HepG2 (cell line): ENCODE measurements around the gene PLEKHB1. TPM values are rescaled to one million over a fixed set of nuclear protein-coding genes. Genes with fewer than 3 reads are reported as not detected.

Experiments used
- E2F1 ChIP-seq: sonication (generic); formaldehyde crosslinking; IDR thresholded peaks from 2 replicates; pipeline ENCODE4 v1.5.0; 2020; ENCODE audit warnings: missing genetic modification reagents
- EED ChIP-seq: sonication (generic); formaldehyde crosslinking; IDR thresholded peaks from 2 replicates; pipeline ENCODE4 v1.5.0; 2020; ENCODE audit warnings: mild to moderate bottlenecking, missing genetic modification reagents
- PHB2 ChIP-seq: fragments of 450-650 bp; IDR thresholded peaks from 2 replicates; pipeline ENCODE4 v1.6.1; 2018; ENCODE audit not compliant: partially characterized antibody
- RFXAP ChIP-seq: sonication (generic); formaldehyde crosslinking; IDR thresholded peaks from 2 replicates; pipeline ENCODE4 v1.4.0; 2020; ENCODE audit warnings: missing genetic modification reagents, borderline replicate concordance
- SOX13 ChIP-seq, 3 experiments: fragments of 450-650 bp in 1 of 3; sonication (generic) in 1 of 3; formaldehyde crosslinking in 1 of 3; IDR thresholded peaks in 2 of 3; conservative IDR thresholded peaks in 1 of 3; 2 replicates each; pipeline versions ENCODE4 v1.5.0 to v1.6.1; 2016 to 2020; ENCODE audit warnings: antibody characterized with exemption in 1 of 3, mild to moderate bottlenecking in 1 of 3, missing compliant biosample characterization in 1 of 3, missing genetic modification reagents in 1 of 3, moderate library complexity in 1 of 3
- SP1 ChIP-seq, 2 experiments: fragments of 450-650 bp in 1 of 2; sonication (generic) in 1 of 2; formaldehyde crosslinking in 1 of 2; IDR thresholded peaks; 2 replicates each; pipeline versions ENCODE4 v1.4.0 to v1.6.1; 2016 to 2020; ENCODE audit warnings: missing genetic modification reagents in 1 of 2
- ZBTB26 ChIP-seq: IDR thresholded peaks from 2 replicates; pipeline ENCODE4 v1.6.1; 2016; ENCODE audit warnings: missing compliant biosample characterization, missing genetic modification reagents, borderline replicate concordance
- ZBTB38 ChIP-seq: sonication (generic); formaldehyde crosslinking; IDR thresholded peaks from 2 replicates; pipeline ENCODE4 v1.5.1; 2020; ENCODE audit warnings: mild to moderate bottlenecking, missing genetic modification reagents
- ZFP1 ChIP-seq: IDR thresholded peaks from 2 replicates; pipeline ENCODE4 v1.6.1; 2016
- ZFP62 ChIP-seq: sonication (generic); formaldehyde crosslinking; IDR thresholded peaks from 2 replicates; pipeline ENCODE4 v1.4.0; 2020; ENCODE audit warnings: missing genetic modification reagents
- ZFY ChIP-seq: sonication (generic); formaldehyde crosslinking; IDR thresholded peaks from 2 replicates; pipeline ENCODE4 v1.4.0; 2020; ENCODE audit warnings: missing genetic modification reagents
- ZNF180 ChIP-seq: sonication (generic); formaldehyde crosslinking; IDR thresholded peaks from 2 replicates; pipeline ENCODE4 v1.4.0; 2020; ENCODE audit warnings: low read depth, missing genetic modification reagents, borderline replicate concordance
- ZNF205 ChIP-seq: IDR thresholded peaks from 2 replicates; pipeline ENCODE4 v1.6.1; 2018; ENCODE audit warnings: missing biosample characterization, missing genetic modification reagents
- ZNF230 ChIP-seq: sonication (generic); formaldehyde crosslinking; IDR thresholded peaks from 2 replicates; pipeline ENCODE4 v1.4.0; 2020; ENCODE audit warnings: mild to moderate bottlenecking, missing genetic modification reagents
- ZNF430 ChIP-seq: sonication (generic); formaldehyde crosslinking; IDR thresholded peaks from 2 replicates; pipeline ENCODE4 v1.9.0; 2021; ENCODE audit warnings: mild to moderate bottlenecking, missing genetic modification reagents
- ZNF552 ChIP-seq: sonication (generic); formaldehyde crosslinking; IDR thresholded peaks from 2 replicates; pipeline ENCODE4 v1.9.0; 2022; ENCODE audit warnings: missing genetic modification reagents, mild to moderate bottlenecking, borderline replicate concordance
- ZNF768 ChIP-seq: sonication (generic); formaldehyde crosslinking; IDR thresholded peaks from 2 replicates; pipeline ENCODE4 v1.4.0; 2020; ENCODE audit warnings: missing genetic modification reagents
- ZNF788 ChIP-seq: sonication (generic); formaldehyde crosslinking; IDR thresholded peaks from 2 replicates; pipeline ENCODE4 v1.5.0; 2020; ENCODE audit warnings: mild to moderate bottlenecking, missing genetic modification reagents, borderline replicate concordance
- polyA plus RNA-seq, 8 experiments: library from polyadenylated mRNA; depleted of rRNA in 3 of 8; stranded (reverse) in 7 of 8; unstranded in 1 of 8; fragments of >200 nt; fragmentation: Illumina TruSeq in 4 of 8; extraction: Trizol in 4 of 8; gene quantifications; 2 replicates each; pipeline versions ENCODE4 v1.2.1 to v1.2.3, GENCODE V29; 2011 to 2016; ENCODE audit warnings: low read depth in 4 of 8, missing spikeins in 1 of 8, mixed read lengths in 1 of 8; ENCODE audit not compliant: insufficient read depth in 1 of 8
- total RNA-seq, 5 experiments: library from RNA; depleted of rRNA; stranded (reverse); fragments of >200 nt; fragmentation: Illumina TruSeq; extraction: Trizol; gene quantifications; 2 replicates each; pipeline ENCODE4 v1.2.3, GENCODE V29; 2016; ENCODE audit warnings: low read depth in 1 of 5
- TF ChIP-seq, protein P1 (sequence below): sonication (generic); formaldehyde crosslinking; IDR thresholded peaks from 2 replicates; pipeline ENCODE4 v1.8.0; 2022; ENCODE audit warnings: missing genetic modification reagents, mild to moderate bottlenecking, moderate library complexity, borderline replicate concordance
- TF ChIP-seq, protein P2 (sequence below): IDR thresholded peaks from 2 replicates; pipeline ENCODE4 v1.6.1; 2016; ENCODE audit warnings: low read depth, control low read depth
- TF ChIP-seq, protein P3 (sequence below): sonication (generic); formaldehyde crosslinking; IDR thresholded peaks from 2 replicates; pipeline ENCODE4 v1.5.0; 2020; ENCODE audit warnings: missing genetic modification reagents

PLEKHB1 gene
- total and polyA plus RNA-seq, 2 of the 13 experiments (the other 11 are each of a cell fraction or from before 2014, with no cell fraction given) = 68.0 to 99.3 TPM

GRCh38 chr11:73597956-73598718 is 48.2 kb upstream of the PLEKHB1 start, which contains the start of gene FAM168A (continued):
- TF ChIP-seq ZFY (peak; percentile 97), ZNF552 (0 out of 2 replicates have a peak, but pooled peaks have one; percentile 39), ZNF768 (CRISPR knock-in tag) (0 out of 2 replicates have a peak, but pooled peaks have one; percentile 7), ZBTB26 (CRISPR knock-in tag) (no peak), EED (CRISPR knock-in tag) (0 out of 2 replicates have a peak, but pooled peaks have one; percentile 41), PHB2 (no peak), ZNF430 (CRISPR knock-in tag) (peak; percentile 58; the same call in 1 of the 2 replicates), SOX13 (IDR thresholded peaks at IDR 0.05) (no peak), SOX13 (CRISPR knock-in tag; conservative IDR thresholded peaks at IDR 0.05 in 1 of 2, IDR thresholded peaks at IDR 0.05 in 1 of 2) (peak in 1 of 2 experiments; percentile 40; a peak in 1 of 4 replicates), RFXAP (CRISPR knock-in tag) (no peak; the same call in 1 of the 2 replicates), ZNF205 (CRISPR knock-in tag) (no peak; the same call in 1 of the 2 replicates), E2F1 (peak; percentile 84), ZFP1 (CRISPR knock-in tag) (no peak), ZNF180 (no peak), ZBTB38 (0 out of 2 replicates have a peak, but pooled peaks have one; percentile 37), ZNF788 (CRISPR knock-in tag) (peak; percentile 89), SP1 (IDR thresholded peaks at IDR 0.05) (no peak), SP1 (CRISPR knock-in tag; IDR thresholded peaks at IDR 0.05) (peak; percentile 27; the same call in 1 of the 2 replicates), ZNF230 (peak; percentile 89; the same call in 1 of the 2 replicates), ZFP62 (CRISPR knock-in tag) (no peak)
- TF ChIP-seq, protein P1, sequence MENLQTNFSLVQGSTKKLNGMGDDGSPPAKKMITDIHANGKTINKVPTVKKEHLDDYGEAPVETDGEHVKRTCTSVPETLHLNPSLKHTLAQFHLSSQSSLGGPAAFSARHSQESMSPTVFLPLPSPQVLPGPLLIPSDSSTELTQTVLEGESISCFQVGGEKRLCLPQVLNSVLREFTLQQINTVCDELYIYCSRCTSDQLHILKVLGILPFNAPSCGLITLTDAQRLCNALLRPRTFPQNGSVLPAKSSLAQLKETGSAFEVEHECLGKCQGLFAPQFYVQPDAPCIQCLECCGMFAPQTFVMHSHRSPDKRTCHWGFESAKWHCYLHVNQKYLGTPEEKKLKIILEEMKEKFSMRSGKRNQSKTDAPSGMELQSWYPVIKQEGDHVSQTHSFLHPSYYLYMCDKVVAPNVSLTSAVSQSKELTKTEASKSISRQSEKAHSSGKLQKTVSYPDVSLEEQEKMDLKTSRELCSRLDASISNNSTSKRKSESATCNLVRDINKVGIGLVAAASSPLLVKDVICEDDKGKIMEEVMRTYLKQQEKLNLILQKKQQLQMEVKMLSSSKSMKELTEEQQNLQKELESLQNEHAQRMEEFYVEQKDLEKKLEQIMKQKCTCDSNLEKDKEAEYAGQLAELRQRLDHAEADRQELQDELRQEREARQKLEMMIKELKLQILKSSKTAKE = peak; percentile 56; the same call in 1 of the 2 replicates
- TF ChIP-seq, protein P2, sequence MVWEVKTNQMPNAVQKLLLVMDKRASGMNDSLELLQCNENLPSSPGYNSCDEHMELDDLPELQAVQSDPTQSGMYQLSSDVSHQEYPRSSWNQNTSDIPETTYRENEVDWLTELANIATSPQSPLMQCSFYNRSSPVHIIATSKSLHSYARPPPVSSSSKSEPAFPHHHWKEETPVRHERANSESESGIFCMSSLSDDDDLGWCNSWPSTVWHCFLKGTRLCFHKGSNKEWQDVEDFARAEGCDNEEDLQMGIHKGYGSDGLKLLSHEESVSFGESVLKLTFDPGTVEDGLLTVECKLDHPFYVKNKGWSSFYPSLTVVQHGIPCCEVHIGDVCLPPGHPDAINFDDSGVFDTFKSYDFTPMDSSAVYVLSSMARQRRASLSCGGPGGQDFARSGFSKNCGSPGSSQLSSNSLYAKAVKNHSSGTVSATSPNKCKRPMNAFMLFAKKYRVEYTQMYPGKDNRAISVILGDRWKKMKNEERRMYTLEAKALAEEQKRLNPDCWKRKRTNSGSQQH (CRISPR knock-in tag) = no peak
- TF ChIP-seq, protein P3, sequence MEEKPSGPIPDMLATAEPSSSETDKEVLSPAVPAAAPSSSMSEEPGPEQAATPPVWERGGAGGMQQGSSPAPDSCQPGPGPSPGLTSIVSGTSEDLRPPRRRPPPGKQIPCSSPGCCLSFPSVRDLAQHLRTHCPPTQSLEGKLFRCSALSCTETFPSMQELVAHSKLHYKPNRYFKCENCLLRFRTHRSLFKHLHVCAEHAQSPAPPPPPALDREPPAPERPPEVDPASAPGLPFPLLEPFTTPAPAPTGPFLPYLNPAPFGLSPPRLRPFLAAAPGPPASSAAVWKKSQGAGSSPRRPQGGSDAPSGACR (CRISPR knock-in tag) = peak; percentile 76; the same call in 1 of the 2 replicates
